C4-2B (cell line): ENCODE data around the gene CDC14A.

Source experiments
- ZFX ChIP-seq: fragments of 450-650 bp; IDR thresholded peaks from 2 replicates; pipeline ENCODE4 v1.6.1; 2017
- TF ChIP-seq, protein P1 (sequence below): fragments of 450-650 bp; conservative IDR thresholded peaks from 2 replicates; pipeline ENCODE4 v1.5.1; 2017; ENCODE audit warnings: mild to moderate bottlenecking

GRCh38 chr1:100552922-100553321 lies 200.6 kb downstream of the CDC14A start:
- TF ChIP-seq, protein P1, sequence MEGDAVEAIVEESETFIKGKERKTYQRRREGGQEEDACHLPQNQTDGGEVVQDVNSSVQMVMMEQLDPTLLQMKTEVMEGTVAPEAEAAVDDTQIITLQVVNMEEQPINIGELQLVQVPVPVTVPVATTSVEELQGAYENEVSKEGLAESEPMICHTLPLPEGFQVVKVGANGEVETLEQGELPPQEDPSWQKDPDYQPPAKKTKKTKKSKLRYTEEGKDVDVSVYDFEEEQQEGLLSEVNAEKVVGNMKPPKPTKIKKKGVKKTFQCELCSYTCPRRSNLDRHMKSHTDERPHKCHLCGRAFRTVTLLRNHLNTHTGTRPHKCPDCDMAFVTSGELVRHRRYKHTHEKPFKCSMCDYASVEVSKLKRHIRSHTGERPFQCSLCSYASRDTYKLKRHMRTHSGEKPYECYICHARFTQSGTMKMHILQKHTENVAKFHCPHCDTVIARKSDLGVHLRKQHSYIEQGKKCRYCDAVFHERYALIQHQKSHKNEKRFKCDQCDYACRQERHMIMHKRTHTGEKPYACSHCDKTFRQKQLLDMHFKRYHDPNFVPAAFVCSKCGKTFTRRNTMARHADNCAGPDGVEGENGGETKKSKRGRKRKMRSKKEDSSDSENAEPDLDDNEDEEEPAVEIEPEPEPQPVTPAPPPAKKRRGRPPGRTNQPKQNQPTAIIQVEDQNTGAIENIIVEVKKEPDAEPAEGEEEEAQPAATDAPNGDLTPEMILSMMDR: no peak
- no peak for TF ChIP-seq ZFX
